NCI-H345 treated with DMSO at 0.1 percent for 48 hours (cell line): ENCODE data around the gene COX4I1.

Experiments used
- DNase-seq: peaks from one replicate; lab custom pipeline; 2025; ENCODE audit not compliant: unreplicated experiment; lab: John Stamatoyannopoulos, UW

COX4I1 gene

DNA sequence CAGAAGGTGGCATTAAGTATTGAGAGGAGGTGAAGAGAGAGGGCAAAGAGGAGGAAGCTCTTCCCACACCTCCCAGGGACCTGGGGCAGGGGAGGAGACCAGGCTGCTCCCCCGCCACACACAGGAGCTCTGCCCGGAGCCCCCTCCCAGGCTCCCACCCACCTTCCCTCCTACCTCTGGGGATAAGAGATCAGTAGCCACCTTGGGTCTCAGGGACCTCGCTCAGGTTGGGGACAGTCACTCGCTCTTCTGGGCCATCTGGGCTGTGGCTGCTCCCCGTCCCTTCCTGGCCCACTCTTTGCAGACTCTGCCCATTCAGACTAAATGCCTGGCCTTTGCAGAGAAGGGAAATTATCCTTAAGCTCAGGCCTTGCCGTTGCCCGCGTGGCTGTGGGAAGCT, 33.7 kb upstream of the COX4I1 start:
- DNase-seq: no peak

DNA sequence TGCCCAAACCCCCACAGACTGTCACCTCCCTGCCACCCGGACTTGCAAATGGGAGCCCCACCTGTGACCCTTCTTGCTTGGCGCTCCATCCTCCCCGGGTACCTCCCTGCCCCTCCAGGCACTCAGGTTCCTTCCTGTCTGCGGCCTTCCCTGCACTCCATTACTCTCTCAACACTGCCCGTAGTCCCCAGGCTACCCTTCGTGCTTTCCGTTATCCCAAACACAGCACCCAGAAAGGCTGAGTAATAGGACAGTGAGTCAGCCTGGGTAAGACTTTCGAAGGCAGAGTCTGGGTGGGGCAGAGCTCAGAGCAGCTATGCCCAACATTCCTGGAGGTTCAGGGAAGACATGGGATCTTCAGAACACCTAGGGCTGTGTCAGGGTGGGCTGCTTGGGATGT, 32.0 kb upstream of the COX4I1 start:
- no peak for DNase-seq

DNA sequence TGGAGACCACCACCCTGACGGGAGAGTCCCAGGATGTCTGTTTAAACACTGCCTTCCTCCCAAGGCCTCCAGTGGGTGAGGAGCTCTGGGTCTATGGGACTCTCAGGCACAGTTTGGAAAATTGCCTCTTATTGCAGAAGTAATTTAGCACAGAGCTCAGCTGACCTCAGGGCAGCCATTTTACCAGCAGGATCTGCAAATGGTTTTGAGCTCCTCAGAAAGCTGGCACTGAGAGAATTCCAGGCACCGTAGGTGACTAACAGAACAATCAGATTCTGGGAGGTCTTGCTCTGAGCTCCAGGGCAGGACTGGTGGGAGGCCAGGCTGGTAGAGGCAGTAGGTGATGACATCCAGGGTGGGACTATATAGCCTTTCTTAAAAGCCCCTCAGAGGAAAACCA, 31.3 kb upstream of the COX4I1 start:
- DNase-seq: no peak

DNA sequence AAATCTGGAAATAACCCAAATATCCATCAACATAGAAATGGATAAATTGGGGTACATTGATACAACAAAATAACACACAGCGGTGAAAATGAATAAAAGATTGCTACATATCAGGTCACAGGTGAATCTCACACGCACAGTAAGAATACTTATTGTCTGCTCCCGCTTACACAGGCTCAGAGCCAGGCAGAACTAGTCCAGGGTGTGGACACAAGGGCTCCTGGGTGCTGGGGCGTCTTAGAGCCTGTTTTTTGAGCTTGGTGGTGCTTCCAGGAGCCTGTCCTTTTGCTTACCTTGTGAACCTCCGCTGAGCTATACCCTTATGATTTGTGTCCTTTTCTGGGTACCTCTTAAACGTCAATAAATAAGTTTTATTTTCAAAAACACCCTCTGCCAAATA, 28.8 kb upstream of the COX4I1 start:
- no peak for DNase-seq

DNA sequence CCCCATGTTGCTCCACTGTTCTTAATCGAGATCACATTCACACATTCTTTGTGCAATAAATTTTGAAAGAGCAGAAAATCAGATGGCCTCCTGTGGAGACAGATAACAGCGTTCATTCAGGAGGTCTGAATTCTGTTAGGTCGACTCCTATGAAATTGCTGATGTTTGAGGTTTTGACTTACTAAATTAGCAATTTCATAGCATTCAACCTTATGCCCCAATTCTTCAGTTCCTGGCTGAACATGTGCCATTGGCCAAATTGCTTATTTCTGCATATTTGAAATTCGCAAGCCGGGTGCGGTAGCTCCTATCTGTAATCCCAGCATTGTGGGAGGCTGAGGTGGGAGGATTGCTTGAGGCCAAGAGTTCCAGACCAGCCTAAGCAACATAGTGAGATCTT, 26.5 kb upstream of the COX4I1 start:
- no peak for DNase-seq

DNA sequence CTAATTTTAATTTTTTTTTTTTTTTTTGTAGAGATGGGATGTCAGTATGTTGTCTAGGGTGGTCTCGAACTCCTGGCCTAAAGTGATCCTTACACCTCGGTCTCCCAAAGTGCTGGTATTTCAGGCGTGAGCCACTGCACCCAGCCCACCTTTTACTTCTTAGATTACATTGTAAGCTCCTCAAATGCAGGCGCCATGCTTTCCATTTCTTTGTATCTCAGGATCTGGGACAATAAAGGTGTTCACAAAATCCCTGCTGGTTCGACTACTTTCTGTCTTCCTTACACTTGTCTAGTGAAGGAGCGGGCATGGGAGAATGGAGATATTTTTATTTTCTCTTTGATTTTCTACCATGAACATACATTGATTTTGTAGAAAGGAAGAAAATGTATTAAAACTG, 25.4 kb upstream of the COX4I1 start:
- DNase-seq: no peak

DNA sequence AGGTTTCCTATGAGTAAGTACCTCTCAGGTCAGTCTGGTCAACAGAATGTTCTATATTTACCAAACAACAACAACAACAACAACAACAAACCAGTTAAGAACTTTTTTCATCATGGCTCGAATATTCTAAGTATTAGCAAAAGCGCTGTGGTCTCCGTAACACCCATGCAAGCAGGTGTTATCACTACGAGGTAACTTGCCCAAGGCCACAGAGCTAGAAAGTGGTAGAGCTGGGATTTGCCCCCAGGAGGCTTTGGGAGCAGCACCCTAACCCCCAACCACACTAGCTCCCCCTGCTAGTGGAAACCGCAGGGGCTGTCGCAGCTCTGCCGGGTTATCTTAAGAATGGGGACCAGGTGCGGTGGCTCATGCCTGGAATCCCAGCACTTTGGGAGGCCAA, 24.7 kb upstream of the COX4I1 start:
- no peak for DNase-seq

DNA sequence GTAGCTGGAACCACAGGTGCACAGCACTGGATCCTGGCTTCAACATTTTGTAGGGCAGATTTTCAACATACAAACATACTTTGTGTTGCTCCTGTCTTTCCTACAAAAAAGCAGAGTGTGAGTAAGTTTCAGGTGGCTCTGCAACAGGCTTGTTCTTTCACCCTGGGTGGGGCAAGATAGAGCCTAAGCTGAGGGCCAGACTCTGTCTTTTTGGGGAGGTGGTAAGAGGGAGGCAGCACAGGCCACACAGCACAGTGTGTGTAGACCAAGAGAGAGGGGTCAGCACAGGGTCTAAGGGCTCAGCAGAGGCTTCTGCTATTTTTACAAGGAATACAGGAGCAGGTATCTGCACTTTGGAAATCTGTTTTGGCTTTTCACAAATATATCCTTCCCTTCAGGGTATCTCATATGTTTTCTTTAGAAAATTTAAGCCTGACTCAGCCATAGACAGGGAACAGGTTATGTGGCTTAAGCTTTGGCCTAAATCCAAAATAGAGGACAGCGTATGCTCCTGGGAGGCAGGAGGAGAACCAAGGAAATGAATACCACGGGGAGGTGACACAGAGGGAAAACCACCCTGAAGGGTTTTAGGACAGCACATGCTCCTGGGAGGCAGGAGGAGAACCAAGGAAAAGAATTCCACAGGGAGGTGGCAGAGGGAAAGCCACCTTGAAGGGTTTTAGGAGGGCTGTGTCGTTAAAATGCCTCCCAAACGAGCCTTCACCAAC, 21.7 kb upstream of the COX4I1 start:
- no peak for DNase-seq

DNA sequence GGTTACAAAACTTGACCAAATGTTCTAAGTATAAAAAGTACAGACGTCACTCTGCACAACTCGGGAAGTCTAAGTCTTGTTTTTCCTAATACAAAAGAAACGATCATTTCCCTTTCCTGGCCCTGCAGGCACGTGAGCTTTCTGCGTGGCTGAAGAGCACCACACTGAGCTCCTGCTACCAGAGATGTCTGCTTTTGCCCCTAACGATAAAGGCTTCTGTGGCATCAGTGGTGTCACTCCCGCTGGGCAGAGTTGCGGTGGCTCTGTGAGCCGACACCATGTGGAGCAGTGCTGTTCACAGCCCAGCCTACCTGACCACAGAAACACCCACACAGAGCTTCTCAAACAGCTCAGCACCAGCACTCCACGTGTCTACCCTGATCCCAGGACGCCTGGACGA, 20.6 kb upstream of the COX4I1 start:
- no peak for DNase-seq

DNA sequence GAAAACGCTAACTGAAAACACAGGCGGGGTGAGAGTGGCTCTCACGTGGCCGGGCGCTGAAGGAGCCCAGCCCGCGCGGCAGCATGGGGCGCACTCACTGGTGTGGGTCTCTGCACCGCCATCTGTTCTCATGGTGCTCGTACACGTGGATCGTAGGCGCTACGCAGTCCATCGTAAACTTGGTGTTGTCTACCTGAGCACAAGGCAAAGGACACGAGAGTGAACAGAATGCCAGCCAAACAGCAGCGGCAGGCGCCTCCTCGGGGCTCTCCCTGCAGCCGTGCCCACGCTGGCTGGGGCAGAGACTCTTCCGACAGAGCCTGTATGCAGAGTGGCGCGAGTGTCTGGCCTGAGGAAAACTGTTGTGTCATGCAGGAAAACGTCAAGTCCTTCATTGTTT, 19.2 kb upstream of the COX4I1 start:
- no peak for DNase-seq

DNA sequence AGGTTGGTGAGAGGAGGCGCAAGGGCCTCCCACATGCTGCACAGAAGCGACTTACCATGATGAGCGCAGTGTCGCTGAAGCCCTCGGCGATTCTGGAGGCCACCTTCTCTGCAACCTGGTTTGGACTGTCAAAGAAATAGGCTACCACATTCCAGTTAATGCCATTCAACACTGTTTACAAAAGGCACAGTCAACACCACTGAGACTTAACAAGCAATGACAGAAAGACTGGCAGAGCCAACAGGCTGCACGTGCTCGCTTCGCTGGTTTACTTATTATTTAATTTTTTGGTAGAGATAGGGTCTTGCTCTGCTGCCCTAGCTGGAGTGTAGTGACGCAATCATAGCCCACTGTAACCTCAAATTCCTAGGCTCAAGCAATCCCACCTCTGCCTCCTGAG, 18.3 kb upstream of the COX4I1 start:
- DNase-seq: no peak

DNA sequence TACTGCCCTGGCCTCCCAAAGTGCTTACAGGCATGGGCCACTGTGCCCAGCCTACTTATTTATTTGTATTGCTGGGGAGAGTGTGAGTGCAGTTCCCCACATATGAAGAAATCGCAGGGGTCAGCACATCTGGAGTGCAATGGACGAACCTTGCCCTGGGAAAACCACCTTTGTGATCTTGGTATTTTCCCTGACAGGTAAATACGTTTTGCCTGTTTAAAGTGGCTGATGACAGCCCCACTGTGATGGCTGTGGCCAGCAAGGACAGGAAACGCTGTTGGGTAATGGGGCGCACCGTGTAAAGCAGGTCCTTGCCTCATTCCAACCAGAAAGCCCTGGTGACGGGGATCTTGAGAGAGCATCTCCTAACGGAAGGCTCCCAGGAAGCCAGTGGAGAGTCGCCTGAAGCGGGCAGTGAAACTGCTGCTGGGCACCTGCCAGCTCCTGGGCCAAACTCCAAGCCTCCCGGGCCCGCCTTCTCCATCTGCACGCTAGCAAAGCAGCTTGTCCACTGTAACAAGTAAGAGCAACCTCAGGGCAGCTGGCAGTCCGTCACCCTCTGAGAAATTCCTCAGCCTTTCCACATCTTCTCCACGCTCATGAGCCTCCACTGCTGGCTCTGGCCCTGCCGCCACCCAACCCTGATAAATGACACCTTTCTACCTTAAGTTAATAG, 17.7 kb upstream of the COX4I1 start:
- no peak for DNase-seq

DNA sequence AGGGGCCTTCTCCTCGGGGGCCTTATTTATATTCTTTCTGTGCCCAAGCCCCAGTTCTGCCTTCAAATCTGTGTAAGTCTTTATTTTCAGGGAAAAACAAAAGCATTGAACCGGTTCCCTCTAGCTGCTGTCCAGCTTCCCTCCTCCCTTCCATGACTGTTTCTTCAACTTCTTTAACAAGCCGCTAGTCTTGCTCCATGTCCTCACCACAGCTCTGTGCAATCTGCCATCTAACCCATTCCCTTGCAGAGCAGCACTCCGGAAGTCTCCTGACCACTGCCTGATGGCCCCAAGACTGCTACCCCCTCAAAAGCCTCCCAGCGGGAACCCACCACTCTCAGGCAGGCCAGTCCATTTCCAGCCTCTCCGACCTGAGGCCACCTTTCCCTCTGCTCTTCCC, 17.0 kb upstream of the COX4I1 start:
- DNase-seq: no peak

DNA sequence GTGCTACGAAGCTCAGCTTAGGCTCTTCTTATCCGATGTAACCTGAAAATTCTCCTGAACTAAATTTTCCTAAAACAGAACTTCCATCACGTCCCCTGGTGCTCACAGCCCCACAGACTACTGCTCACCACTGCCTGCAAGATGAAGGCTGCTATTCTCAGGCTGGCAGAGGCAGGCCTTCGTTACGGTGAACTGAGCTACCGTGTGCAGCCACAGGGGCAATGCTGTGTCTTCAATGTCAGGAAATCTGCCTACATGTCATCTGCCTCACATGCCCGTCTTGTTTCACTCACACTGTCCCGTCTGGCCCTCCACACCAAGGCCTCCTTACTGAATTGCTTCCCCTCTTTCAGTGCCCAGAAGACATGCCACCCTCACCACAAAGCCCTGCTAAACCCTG, 16.1 kb upstream of the COX4I1 start:
- no peak for DNase-seq

DNA sequence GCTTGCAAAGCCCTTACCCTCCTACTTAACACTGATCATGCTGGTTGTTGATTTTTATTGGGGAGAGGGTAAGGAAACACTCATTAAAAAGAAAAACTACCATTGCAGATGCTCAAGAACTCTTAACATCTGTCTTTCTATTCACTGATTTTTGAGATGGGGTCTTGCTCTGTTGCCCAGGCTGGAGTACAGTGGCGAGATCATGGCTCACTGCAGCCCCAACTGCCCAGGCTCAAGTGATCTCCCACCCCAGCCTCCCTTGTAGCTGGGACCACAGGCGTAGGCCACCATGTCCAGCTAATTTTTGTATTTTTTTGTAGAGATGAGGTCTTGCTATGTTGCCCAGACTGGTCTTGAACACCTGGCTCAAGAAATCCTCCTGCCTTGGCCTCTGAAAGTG, 14.7 kb upstream of the COX4I1 start:
- no peak for DNase-seq

DNA sequence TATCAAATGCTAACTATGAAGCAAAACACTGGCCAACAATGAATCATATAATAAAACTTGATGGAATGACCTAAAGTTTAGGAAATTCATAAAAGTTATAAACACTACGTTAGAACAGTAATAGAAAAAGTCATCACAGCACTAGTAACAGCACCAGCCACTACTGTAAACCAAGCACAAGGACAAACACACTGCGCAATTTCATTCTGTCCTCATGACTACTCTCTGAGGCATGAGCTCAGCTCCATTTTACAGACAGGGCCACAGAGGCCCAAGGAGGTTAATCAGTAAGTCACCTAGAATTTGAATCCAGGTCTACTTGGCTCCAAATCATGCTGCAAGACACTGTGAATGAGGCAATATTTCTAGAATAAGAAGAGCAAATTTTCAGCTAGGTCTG, 13.6 kb upstream of the COX4I1 start:
- DNase-seq: no peak

DNA sequence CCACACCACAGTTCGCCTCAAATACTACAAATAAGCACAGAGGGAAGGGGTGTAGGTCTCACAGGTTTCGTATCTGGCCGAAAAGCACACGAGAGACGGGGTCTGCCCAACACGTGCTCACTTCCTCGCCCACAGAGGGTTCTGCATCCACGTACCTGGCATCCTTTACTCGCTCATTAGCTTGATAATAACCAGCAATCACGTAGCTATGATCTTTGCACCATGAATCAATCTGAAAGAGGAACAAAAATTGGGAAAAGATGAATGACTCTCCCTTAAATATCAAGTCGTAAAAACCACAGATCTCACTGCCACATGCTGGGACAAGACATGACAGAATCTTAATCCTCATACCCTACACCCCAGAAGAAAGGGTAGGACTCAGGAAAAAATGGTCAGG, 10.7 kb upstream of the COX4I1 start:
- DNase-seq: no peak

DNA sequence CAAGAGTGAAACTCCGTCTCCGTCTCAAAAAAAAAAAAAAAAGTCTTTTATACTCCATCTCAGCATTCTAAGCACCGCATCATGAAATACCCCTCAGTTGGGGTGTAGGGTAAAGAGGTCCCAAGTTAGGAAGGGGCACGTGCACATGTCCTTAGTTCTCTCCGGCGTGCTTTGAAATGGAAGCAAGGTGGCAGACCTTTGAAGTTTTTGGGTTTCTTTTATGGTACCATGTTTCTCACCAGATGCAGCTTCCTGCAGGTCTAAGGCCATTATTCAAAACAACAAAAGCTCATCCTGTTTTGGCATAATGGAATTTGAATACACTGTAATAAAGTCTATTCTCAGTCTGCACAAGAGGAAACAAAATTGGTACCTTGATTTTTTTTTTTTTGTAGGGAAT, 9.7 kb upstream of the COX4I1 start:
- DNase-seq: no peak

DNA sequence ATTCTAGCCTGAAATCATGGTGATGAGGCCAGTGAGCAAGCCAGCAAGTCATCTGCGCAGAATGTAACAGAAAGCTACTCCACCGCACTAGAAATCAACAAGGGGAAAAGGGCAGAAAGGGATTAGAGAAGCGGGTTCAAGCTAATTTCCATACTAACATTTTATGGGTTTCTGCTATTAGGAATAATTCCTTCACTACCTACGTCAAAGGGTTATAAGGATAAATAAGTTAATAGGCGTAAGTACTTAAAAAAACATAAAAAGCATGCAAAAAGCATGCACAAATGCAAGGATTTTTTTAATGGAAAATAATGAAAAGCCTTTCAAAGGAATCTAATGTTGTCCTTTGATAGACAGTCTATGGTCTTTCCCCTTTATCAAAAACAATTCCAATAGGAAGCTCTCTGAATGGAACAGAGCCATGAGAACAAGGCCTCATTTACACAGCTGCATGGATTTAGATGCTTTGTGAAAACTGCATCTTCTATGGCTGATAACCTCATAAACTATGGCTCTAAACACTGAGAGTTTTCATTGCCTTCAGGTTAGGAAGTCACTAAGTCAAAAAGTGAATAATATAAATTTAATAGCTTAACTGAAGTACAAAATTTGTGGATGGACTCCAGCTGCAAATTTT, 5.7 kb upstream of the COX4I1 start:
- no peak for DNase-seq

DNA sequence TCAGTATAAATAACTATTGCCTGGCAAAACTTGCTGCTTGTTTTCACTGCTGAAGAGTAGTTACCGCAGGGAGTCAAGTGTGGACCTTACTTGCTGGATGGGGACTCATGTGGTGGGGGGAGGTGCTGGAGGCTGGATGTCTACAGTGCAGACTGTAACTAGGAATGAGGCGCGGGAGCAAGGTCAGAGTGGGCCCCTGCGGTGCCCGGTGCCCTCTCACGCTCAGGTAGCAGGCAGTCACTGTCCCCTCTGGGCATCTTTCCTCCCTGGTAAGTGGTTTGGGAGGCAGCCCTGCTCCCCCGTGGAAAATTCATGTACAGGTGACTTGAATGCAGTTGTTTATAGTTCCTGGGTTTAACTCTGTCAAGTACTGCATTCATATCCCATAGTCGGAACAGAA, 4.8 kb upstream of the COX4I1 start:
- no peak for DNase-seq

DNA sequence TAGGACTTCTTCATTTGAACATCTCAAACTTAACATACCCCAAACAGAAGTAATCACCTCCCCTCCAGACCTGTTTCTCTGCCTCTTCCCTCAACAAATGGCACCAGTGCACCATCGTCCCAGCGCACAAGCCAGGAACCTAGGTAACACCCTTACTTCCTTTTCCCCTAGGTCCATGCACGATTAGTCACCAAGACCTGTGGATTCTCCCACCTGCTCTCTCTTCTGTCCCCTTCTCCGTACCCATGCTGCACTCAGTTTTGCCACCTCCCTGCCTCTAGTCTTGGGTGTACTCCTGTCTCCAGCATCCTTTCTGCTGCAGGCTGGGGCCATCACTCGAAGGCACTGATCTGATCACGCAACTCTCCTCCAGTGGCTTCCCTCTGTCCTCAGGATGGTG, 3.3 kb upstream of the COX4I1 start:
- no peak for DNase-seq

DNA sequence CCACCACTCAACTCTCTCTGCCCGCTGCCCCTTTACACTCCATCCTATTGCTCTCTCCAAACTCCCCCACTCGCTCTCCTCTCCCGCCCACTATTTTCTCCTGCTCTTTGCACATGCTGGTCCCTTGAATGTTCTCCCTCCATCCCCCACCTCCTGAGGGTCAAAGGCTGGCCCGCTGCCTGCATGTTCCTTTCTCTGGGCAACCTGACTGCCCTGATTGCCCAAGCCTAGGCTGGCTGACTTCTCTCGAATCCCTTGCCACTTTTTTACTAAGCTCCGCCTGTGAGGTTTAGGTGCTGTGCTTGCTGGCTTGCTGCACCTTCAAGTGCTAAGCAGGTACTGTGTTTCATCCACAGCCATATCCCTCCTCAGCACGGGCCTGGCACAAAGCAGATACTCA, 2.9 kb upstream of the COX4I1 start:
- DNase-seq: no peak
